HEK293 (cell line): Measurements from ENCODE around the gene TIMD4.

Experiments
- CTCF ChIA-PET: fragments of 350-600 bp; formaldehyde crosslinking; extraction: SDS; loops from one replicate; lab custom pipeline; 2021; ENCODE audit warnings: antibody characterized with exemption; lab: Yijun Ruan, JAX
- POLR2A ChIA-PET: fragments of 300-600 bp; formaldehyde crosslinking; extraction: SDS; loops from one replicate; lab custom pipeline; 2020; ENCODE audit warnings: antibody characterized with exemption, inconsistent platforms; lab: Yijun Ruan, JAX
- H3K27ac ChIP-seq: fragments of 200-500 bp; sonication (Bioruptor generic); 2 replicates; pipeline ENCODE4 v1.5.1; 2014; ENCODE audit warnings: low read depth, low read length, control low read depth, inconsistent platforms; ENCODE audit errors: extremely low read depth
- H3K36me3 ChIP-seq, 2 experiments: fragments of 200-500 bp in 1 of 2; sonication (Bioruptor generic) in 1 of 2; 1 replicate in 1 of 2; 2 replicates in 1 of 2; pipeline ENCODE4 v1.5.1; 2014 to 2017; ENCODE audit warnings: inconsistent platforms in 2 of 2, low read length in 2 of 2; ENCODE audit not compliant: control insufficient read depth in 2 of 2, insufficient read depth in 1 of 2
- H3K4me1 ChIP-seq: fragments of 200-500 bp; sonication (Bioruptor generic); 2 replicates; pipeline ENCODE4 v1.5.1; 2014; ENCODE audit warnings: mild to moderate bottlenecking, low read length, inconsistent platforms; ENCODE audit not compliant: control insufficient read depth, insufficient read depth
- H3K4me3 ChIP-seq: 2 replicates; pipeline ENCODE4 v1.5.1; 2011; ENCODE audit warnings: low read depth, mild to moderate bottlenecking, control low read depth, low read length, moderate library complexity
- H3K9me3 ChIP-seq: fragments of 200-500 bp; sonication (Bioruptor generic); 2 replicates; pipeline ENCODE4 v1.5.1; 2014; ENCODE audit warnings: low read depth, low read length, inconsistent platforms; ENCODE audit not compliant: control insufficient read depth, insufficient read depth
- EGR2 ChIP-seq: fragments of 450-650 bp; formaldehyde crosslinking; IDR thresholded peaks from 2 replicates; pipeline ENCODE4 v1.5.1; 2016; ENCODE audit warnings: low read depth, missing biosample characterization, missing genetic modification characterization
- GLIS2 ChIP-seq: fragments of 450-650 bp; formaldehyde crosslinking; IDR thresholded peaks from 2 replicates; pipeline ENCODE4 v1.5.1; 2016; ENCODE audit warnings: missing biosample characterization, missing genetic modification characterization
- HOXC10 ChIP-seq: sonication (generic); formaldehyde crosslinking; IDR thresholded peaks from 2 replicates; pipeline ENCODE4 v1.8.1; 2023; ENCODE audit warnings: mild to moderate bottlenecking, missing genetic modification reagents
- KLF16 ChIP-seq: fragments of 450-650 bp; formaldehyde crosslinking; IDR thresholded peaks from 2 replicates; pipeline ENCODE4 v1.5.1; 2017; ENCODE audit warnings: missing biosample characterization, missing genetic modification characterization
- WT1 ChIP-seq: fragments of 450-650 bp; formaldehyde crosslinking; IDR thresholded peaks from 2 replicates; pipeline ENCODE4 v1.5.1; 2016; ENCODE audit warnings: missing biosample characterization, missing genetic modification characterization
- ZBTB20 ChIP-seq: fragments of 450-650 bp; formaldehyde crosslinking; IDR thresholded peaks from 2 replicates; pipeline ENCODE4 v1.5.1; 2016; ENCODE audit warnings: missing biosample characterization, missing genetic modification characterization
- ZBTB49 ChIP-seq: fragments of 450-650 bp; formaldehyde crosslinking; IDR thresholded peaks from 2 replicates; pipeline ENCODE4 v1.5.1; 2016; ENCODE audit warnings: missing biosample characterization, missing genetic modification characterization, low read depth
- ZBTB7A ChIP-seq: fragments of 450-650 bp; formaldehyde crosslinking; IDR thresholded peaks from 2 replicates; pipeline ENCODE4 v1.5.1; 2016; ENCODE audit warnings: low read depth, missing biosample characterization, missing genetic modification characterization
- ZEB2 ChIP-seq: fragments of 450-650 bp; formaldehyde crosslinking; IDR thresholded peaks from 2 replicates; pipeline ENCODE4 v1.5.1; 2016; ENCODE audit warnings: missing biosample characterization, missing genetic modification characterization
- ZNF121 ChIP-seq: fragments of 450-650 bp; formaldehyde crosslinking; IDR thresholded peaks from 2 replicates; pipeline ENCODE4 v1.5.1; 2016; ENCODE audit warnings: missing biosample characterization, missing genetic modification characterization
- ZNF16 ChIP-seq: fragments of 450-650 bp; formaldehyde crosslinking; IDR thresholded peaks from 2 replicates; pipeline ENCODE4 v1.5.1; 2016; ENCODE audit warnings: low read depth, missing biosample characterization, missing genetic modification characterization
- ZNF175 ChIP-seq: fragments of 450-650 bp; formaldehyde crosslinking; IDR thresholded peaks from 2 replicates; pipeline ENCODE4 v1.5.1; 2016; ENCODE audit warnings: missing biosample characterization, missing genetic modification characterization
- ZNF324 ChIP-seq: fragments of 450-650 bp; formaldehyde crosslinking; IDR thresholded peaks from 2 replicates; pipeline ENCODE4 v1.5.1; 2016; ENCODE audit warnings: missing biosample characterization, missing genetic modification characterization
- ZNF354C ChIP-seq: fragments of 450-650 bp; formaldehyde crosslinking; IDR thresholded peaks from 2 replicates; pipeline ENCODE4 v1.5.1; 2016; ENCODE audit warnings: missing biosample characterization, missing genetic modification characterization, low read depth, borderline replicate concordance
- ZNF391 ChIP-seq: fragments of 450-650 bp; formaldehyde crosslinking; IDR thresholded peaks from 2 replicates; pipeline ENCODE4 v1.5.1; 2016; ENCODE audit warnings: low read depth, missing biosample characterization, missing genetic modification characterization, borderline replicate concordance
- ZNF394 ChIP-seq: fragments of 450-650 bp; formaldehyde crosslinking; IDR thresholded peaks from 2 replicates; pipeline ENCODE4 v1.5.1; 2016; ENCODE audit warnings: missing biosample characterization, missing genetic modification characterization, mild to moderate bottlenecking, moderate library complexity, borderline replicate concordance
- ZNF398 ChIP-seq: fragments of 450-650 bp; formaldehyde crosslinking; IDR thresholded peaks from 2 replicates; pipeline ENCODE4 v1.5.1; 2017; ENCODE audit warnings: missing biosample characterization, missing genetic modification characterization
- ZNF513 ChIP-seq: fragments of 450-650 bp; IDR thresholded peaks from 2 replicates; pipeline ENCODE4 v1.5.1; 2018; ENCODE audit warnings: missing biosample characterization, missing genetic modification characterization
- ZNF529 ChIP-seq: fragments of 450-650 bp; formaldehyde crosslinking; IDR thresholded peaks from 2 replicates; pipeline ENCODE4 v1.5.1; 2017; ENCODE audit warnings: missing genetic modification characterization, missing biosample characterization; ENCODE audit not compliant: insufficient replicate concordance
- ZNF558 ChIP-seq: fragments of 450-650 bp; formaldehyde crosslinking; IDR thresholded peaks from 2 replicates; pipeline ENCODE4 v1.5.1; 2016; ENCODE audit warnings: missing biosample characterization, missing genetic modification characterization
- ZNF571 ChIP-seq: fragments of 450-650 bp; formaldehyde crosslinking; IDR thresholded peaks from 2 replicates; pipeline ENCODE4 v1.5.0; 2017; ENCODE audit warnings: missing biosample characterization, missing genetic modification characterization
- ZNF658 ChIP-seq: fragments of 450-650 bp; formaldehyde crosslinking; IDR thresholded peaks from 2 replicates; pipeline ENCODE4; 2016; ENCODE audit warnings: missing biosample characterization, missing genetic modification characterization
- ZNF76 ChIP-seq: fragments of 450-650 bp; formaldehyde crosslinking; IDR thresholded peaks from 2 replicates; pipeline ENCODE4; 2016; ENCODE audit warnings: low read depth, missing biosample characterization, missing genetic modification characterization, borderline replicate concordance
- ZNF768 ChIP-seq: fragments of 450-650 bp; formaldehyde crosslinking; IDR thresholded peaks from 2 replicates; pipeline ENCODE4 v1.5.1; 2018; ENCODE audit warnings: missing biosample characterization, mild to moderate bottlenecking, missing genetic modification characterization
- ZXDB ChIP-seq: fragments of 450-650 bp; formaldehyde crosslinking; IDR thresholded peaks from 2 replicates; pipeline ENCODE4 v1.5.1; 2016; ENCODE audit warnings: missing biosample characterization, missing genetic modification characterization

Gene TIMD4

GRCh38 chr5:156922207-156922792, 40.7 kb downstream of the TIMD4 start:
- no peaks in the 10 kb centered on the region for H3K9me3 ChIP-seq
- no peak overlapping the region for H3K4me3 ChIP-seq
- no peak for TF ChIP-seq ZNF394 (tag by site-specific recombination)
- TF ChIP-seq ZNF76 (tag by site-specific recombination) = no peak
- no peak for TF ChIP-seq ZNF398 (tag by site-specific recombination)
- TF ChIP-seq ZNF175 (tag by site-specific recombination) = no peak
- no peak for TF ChIP-seq ZEB2 (tag by site-specific recombination)
- TF ChIP-seq ZNF768 = no peak
- no peak for TF ChIP-seq ZNF571 (tag by site-specific recombination)
- TF ChIP-seq ZNF529 = no peak
- no peak for TF ChIP-seq GLIS2
- TF ChIP-seq ZNF16 (tag by site-specific recombination) = no peak
- ChIA-PET POLR2A (interaction anchor here (0.6 kb wide), 1 partner anchor 54 kb away, joined by 4 read pairs; no protein-coding TSS in a partner anchor), CTCF (no interaction called here)
- H3K27ac ChIP-seq = no peak overlapping the region
- H3K36me3 ChIP-seq = no peaks in the 10 kb centered on the region
- no peaks in the 10 kb centered on the region for H3K4me1 ChIP-seq

GRCh38 chr5:156920861-156921431, 42.1 kb downstream of the TIMD4 start:
- Histone ChIP-seq H3K4me3 (no peak overlapping the region), H3K27ac (no peak overlapping the region), H3K4me1 (no peaks in the 10 kb centered on the region), H3K36me3 (no peaks in the 10 kb centered on the region), H3K9me3 (no peaks in the 10 kb centered on the region)
- TF ChIP-seq ZNF391 (tag by site-specific recombination) = no peak
- no peak for TF ChIP-seq ZNF121 (tag by site-specific recombination)
- TF ChIP-seq WT1 = no peak
- no peak for TF ChIP-seq ZXDB
- TF ChIP-seq ZNF324 (tag by site-specific recombination) = no peak
- no peak for TF ChIP-seq ZBTB7A (tag by site-specific recombination)
- TF ChIP-seq ZBTB20 (tag by site-specific recombination) = no peak
- TF ChIP-seq ZNF658 (tag by site-specific recombination) = no peak
- no peak for TF ChIP-seq HOXC10 (CRISPR knock-in tag)
- no peak for TF ChIP-seq ZNF513
- no peak for TF ChIP-seq EGR2 (tag by site-specific recombination)
- TF ChIP-seq ZNF558 (tag by site-specific recombination) = no peak
- no peak for TF ChIP-seq GLIS2
- no peak for TF ChIP-seq ZNF354C (tag by site-specific recombination)
- no peak for TF ChIP-seq KLF16 (tag by site-specific recombination)
- no peak for TF ChIP-seq ZBTB49 (tag by site-specific recombination)
- POLR2A ChIA-PET = interaction anchor here (0.5 kb wide), 1 partner anchor 210 kb away, joined by 4 read pairs; no protein-coding TSS in a partner anchor
- CTCF ChIA-PET = no interaction called here
